ENCODE data around the gene GABARAPL1.

DNA sequence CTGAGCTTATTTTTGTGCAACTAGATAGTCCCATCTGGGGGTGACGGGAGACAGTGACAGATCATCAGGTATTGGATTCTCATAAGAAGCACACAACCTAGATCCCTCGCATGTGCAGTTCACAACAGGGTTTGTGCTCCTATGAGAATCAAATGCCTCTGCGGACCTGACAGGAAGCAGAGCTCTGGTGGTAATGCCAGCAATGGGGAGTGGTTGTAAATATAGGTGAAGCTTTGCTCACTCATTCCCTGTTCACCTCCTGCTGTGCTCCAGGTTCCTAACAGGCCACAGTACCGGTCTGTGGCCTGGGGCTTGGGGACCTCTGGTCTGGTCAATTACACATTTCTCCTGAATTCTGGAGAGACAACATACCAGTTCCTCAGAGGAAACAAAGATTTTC, 39.0 kb downstream of the GABARAPL1 start:
- TF ChIP-seq EP300 (IDR thresholded peaks at IDR 0.05) (no peak), POLR2A (IDR thresholded peaks at IDR 0.05) (no peak), POLR2AphosphoS5 (IDR thresholded peaks at IDR 0.05) (no peak)
- TF ChIP-seq, protein P1, sequence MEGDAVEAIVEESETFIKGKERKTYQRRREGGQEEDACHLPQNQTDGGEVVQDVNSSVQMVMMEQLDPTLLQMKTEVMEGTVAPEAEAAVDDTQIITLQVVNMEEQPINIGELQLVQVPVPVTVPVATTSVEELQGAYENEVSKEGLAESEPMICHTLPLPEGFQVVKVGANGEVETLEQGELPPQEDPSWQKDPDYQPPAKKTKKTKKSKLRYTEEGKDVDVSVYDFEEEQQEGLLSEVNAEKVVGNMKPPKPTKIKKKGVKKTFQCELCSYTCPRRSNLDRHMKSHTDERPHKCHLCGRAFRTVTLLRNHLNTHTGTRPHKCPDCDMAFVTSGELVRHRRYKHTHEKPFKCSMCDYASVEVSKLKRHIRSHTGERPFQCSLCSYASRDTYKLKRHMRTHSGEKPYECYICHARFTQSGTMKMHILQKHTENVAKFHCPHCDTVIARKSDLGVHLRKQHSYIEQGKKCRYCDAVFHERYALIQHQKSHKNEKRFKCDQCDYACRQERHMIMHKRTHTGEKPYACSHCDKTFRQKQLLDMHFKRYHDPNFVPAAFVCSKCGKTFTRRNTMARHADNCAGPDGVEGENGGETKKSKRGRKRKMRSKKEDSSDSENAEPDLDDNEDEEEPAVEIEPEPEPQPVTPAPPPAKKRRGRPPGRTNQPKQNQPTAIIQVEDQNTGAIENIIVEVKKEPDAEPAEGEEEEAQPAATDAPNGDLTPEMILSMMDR (IDR thresholded peaks at IDR 0.05), result no peak

Data from stomach (tissue), 4 donors.